Measurements from ENCODE around the gene MTA1.

- no peak for TF ChIP-seq EZH2 (IDR thresholded peaks at IDR 0.05)
- no peak for TF ChIP-seq CTCF (IDR thresholded peaks at IDR 0.05)
Observed at GRCh38 chr14:105398044-105398725, 21.4 kb upstream of the MTA1 start, which contains the start of gene TEX22.

Data from neural progenitor cell (in vitro differentiated cells).